GM13976 (cell line): Measurements from ENCODE around the gene STAG1.
"Not testable (repeated sequence)": the region's sequence is repeated elsewhere in the genome, so short reads cannot be mapped to it uniquely, and the experiment has no call there.

ENCODE experiments used
- DNase-seq: peaks from one replicate; pipeline ENCODE4 v3.0.0; 2012; ENCODE audit warnings: low spot score
- in situ Hi-C: fragments of 300-500 bp; cut with MboI; formaldehyde crosslinking; loops from one replicate; pipeline ENCODE4 v1.12.0; 2022; ENCODE audit warnings: low sequenced_read_pairs, mixed read lengths, inconsistent platforms; ENCODE audit not compliant: unreplicated experiment
- TF ChIP-seq, protein P1 (sequence below): IDR thresholded peaks from 2 replicates; pipeline ENCODE4 v1.5.1; 2012; ENCODE audit warnings: borderline replicate concordance, mild to moderate bottlenecking; ENCODE audit not compliant: insufficient read depth; ENCODE audit errors: extremely low read depth, missing control alignments, control extremely low read depth

STAG1 gene

DNA sequence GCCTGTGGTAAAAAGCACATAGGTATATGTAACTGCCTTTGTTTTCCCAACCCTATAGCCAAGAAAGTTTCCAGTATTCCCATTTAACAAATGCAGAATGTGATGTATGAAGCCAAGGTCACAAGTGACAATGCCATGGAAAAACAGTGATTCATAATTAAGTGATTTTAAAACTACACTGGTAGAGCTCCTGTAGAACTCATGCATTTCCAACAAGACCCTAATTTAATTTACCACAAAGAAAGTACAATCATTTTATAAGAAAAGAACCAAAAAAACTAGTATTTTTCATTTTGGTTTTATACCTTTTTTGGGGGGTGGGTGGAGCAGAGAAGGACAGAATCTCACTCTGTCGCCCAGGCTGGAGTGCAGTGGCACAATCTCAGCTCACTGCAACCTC lies 82.0 kb downstream of the STAG1 start:
- no peak for DNase-seq
- in situ Hi-C loops = no loop called here
- TF ChIP-seq, protein P1, sequence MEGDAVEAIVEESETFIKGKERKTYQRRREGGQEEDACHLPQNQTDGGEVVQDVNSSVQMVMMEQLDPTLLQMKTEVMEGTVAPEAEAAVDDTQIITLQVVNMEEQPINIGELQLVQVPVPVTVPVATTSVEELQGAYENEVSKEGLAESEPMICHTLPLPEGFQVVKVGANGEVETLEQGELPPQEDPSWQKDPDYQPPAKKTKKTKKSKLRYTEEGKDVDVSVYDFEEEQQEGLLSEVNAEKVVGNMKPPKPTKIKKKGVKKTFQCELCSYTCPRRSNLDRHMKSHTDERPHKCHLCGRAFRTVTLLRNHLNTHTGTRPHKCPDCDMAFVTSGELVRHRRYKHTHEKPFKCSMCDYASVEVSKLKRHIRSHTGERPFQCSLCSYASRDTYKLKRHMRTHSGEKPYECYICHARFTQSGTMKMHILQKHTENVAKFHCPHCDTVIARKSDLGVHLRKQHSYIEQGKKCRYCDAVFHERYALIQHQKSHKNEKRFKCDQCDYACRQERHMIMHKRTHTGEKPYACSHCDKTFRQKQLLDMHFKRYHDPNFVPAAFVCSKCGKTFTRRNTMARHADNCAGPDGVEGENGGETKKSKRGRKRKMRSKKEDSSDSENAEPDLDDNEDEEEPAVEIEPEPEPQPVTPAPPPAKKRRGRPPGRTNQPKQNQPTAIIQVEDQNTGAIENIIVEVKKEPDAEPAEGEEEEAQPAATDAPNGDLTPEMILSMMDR = no peak

DNA sequence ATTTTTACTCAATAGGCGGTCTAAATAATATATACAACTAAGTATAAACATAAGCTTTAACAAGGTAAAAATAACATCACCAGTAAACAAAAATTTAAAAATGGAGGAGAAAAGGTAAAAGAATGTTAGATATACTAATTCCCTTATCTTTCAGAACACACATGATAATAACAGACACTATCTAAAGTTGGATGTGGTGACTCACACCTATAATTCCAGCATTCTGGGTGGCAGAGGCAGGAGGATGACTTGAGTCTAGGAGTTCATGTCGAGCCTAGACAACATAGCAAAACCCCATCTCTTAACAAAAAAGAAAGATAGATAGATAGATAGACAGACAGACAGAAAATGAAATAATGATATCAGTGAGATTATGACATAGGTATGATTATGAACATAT lies 85.1 kb downstream of the STAG1 start:
- TF ChIP-seq, protein P1 = no peak
- in situ Hi-C loops = no loop called here
- DNase-seq = no peak

DNA sequence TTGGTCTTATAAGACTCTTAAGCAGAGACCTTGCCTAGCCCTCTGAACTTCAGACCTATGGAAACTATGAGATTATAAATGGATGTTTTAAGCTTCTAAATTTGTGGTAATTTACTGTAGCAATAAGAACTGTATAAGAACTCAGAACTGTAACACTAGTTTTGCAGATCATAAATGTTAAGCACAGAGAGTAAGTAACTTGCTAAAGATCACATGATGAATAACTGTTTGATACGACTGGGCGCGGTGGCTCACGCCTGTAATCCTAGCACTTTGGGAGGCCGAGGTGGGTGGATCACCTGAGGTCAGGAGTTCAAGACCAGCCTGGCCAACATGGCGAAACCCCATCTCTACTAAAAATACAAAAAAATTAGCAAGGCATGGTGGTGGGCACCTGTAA lies 85.9 kb downstream of the STAG1 start:
- DNase-seq, in situ Hi-C loops: not testable (repeated sequence)

DNA sequence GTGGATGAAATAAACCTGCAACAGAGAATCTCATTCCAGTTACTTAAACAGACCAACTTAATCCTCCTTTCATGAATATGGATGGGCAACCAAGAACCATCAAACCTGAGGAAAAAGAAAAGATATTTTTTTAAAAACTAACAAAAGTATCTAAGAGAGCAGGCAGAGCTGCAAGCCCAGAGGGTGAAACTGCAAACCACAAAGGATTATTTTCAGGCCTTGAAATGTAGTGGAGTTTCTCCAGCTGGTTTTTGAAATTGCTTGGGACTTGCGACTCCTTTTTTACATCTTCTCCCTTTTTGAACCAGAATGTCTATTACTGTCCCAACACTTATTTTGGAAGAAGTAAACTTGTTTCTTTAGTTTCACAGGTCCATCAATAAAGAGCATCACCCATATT lies 87.4 kb downstream of the STAG1 start:
- TF ChIP-seq, protein P1 = no peak
- DNase-seq = no peak
- in situ Hi-C loops = no loop called here

DNA sequence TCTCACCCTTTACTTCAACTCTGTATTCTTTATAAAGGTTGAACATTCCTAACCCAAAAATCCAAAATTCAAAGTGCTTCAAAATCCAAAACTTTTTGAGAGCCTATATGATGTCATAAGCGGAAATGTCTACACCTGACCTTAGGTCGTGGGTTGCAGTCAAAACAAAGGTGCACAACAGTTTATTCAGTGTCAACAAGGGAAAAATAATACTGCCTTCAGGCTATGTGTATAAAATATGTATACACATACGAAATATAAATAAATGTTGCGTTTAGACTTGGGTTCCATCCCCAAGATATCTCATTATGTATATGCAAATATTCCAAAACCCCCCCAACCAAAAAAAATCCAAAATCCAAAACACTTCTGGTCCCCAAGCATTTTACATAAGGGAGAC lies 90.9 kb downstream of the STAG1 start:
- in situ Hi-C loops = no loop called here
- DNase-seq = no peak
- TF ChIP-seq, protein P1 = no peak

DNA sequence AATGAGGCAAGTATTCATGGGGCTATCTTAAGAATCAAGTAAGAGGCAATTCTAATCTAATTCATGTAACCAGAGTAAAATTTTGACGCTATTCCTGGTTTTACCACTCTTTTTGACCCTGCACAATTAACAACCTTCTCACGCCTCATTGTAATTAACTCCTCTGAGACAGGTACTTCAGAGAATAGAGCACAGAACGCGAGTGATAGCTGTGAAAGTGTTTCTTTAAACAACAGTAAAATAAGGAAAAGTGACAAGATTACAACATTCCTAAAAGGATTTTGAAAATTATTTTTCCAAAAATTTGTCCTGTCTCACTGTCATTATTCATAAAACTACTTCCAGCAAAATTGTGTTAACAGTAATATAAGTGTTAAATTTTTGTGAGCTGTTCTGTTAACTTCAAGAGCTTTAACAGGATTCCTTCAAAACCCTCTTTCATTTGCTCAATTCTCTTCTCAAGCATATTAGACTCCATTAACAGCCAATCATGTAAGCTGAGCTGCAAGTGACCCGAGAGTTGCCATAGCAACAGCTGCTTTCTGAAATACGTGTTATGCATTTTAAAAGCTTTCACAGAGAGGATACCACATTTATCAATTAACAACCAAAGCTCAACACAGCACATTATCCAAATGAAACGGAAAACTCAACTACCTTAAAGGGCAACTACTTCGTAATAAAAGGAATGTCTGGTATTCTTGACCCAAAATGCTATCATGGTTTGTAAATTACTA lies 93.1 kb downstream of the STAG1 start:
- no peak for DNase-seq
- TF ChIP-seq, protein P1 = no peak
- in situ Hi-C loops = no loop called here

DNA sequence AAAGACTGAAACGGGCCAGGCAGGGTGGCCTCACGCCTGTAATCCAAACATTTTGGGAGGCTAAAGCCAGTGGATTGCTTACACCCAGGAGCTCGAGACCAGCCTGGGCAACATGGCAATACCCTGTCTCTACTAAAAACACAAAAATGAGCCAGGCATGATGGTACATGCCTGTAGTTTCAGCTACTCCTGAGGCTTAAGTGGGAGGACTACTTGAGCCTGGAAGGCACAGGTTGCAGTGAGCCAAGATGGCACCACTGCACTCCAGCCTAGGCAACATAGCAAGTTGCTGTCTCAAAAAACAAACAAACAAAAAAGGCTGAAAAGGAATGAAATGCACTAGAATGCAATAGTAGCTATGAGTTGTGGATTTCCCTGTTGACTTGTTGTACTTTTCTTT lies 94.7 kb downstream of the STAG1 start:
- in situ Hi-C loops = no loop called here
- DNase-seq = no peak

More for the DNA sequence above, 94.7 kb downstream of the STAG1 start:
- TF ChIP-seq, protein P1 = no peak
